NOMO-1 treated with dmso at 0.1 percent for 144 hours (cell line): ENCODE measurements around the gene CDH23.

Experiments used
- DNase-seq: peaks from one replicate; lab custom pipeline; 2025; ENCODE audit not compliant: unreplicated experiment; lab: John Stamatoyannopoulos, UW

CDH23 gene

DNA sequence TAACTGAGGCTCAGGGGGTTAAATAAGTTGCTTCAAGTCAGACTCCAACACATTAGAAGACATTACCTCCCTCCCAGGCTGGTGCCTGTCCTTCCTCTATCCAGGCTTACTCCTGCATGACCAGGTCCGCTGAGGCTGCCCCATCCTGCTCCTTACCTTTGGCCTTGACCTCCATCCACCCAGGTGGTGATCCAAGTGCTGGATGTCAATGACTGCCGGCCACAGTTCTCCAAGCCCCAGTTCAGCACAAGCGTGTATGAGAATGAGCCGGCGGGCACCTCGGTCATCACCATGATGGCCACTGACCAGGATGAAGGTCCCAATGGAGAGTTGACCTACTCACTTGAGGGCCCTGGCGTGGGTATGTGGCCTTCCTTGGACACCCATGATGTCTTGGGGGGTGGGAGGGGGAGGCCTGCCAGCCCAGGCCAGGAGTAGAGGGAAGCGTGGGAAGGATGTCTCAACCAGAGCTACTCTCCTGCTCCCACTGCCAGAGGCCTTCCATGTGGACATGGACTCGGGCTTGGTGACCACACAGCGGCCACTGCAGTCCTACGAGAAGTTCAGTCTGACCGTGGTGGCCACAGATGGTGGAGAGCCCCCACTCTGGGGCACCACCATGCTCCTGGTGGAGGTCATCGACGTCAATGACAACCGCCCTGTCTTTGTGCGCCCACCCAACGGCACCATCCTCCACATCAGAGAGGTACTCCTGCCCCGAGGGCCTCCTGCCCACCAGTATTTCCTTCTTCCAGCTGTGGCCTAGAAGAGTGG, 406.2 kb downstream of the CDH23 start:
- DNase-seq: no peak

GRCh38 chr10:71804077-71804476, 407.4 kb downstream of the CDH23 start:
- peak; percentile 17 for DNase-seq

DNA sequence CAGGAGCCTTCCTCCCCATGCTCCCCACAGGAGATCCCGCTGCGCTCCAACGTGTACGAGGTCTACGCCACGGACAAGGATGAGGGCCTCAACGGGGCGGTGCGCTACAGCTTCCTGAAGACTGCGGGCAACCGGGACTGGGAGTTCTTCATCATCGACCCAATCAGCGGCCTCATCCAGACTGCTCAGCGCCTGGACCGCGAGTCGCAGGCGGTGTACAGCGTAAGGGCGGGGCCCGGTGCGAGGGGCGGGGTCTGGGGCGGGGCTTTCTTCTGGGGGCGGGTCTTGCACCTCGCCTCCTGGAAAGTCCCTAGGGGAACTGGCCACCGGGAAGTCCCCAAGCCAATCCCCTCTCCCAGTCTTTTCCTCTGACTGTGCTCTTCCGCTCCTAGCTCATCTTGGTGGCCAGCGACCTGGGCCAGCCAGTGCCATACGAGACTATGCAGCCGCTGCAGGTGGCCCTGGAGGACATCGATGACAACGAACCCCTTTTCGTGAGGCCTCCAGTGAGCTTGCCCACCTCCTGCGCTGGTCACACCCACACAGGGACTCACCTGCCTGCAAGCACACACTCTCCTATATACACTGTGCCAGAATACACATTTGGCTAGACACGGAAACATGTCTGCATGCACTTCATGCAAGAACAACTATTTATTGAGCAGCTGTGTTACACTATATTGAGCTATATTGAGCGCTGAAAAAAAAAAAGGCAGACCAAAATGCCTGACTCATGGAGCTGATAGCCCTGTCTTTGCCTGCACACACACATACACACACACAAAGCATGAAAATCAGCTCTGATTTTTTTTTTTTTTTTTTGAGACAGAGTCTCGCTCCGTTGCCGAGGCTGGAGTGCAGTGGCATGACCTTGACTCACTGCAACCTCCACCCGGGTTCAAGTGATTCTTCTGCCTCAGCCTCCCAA, 409.3 kb downstream of the CDH23 start:
- DNase-seq: no peak

- no peak for DNase-seq
Measured at GRCh38 chr10:71806704-71807556, 410.2 kb downstream of the CDH23 start.

GRCh38 chr10:71807557-71808510, 411.1 kb downstream of the CDH23 start:
- no peak for DNase-seq

DNA sequence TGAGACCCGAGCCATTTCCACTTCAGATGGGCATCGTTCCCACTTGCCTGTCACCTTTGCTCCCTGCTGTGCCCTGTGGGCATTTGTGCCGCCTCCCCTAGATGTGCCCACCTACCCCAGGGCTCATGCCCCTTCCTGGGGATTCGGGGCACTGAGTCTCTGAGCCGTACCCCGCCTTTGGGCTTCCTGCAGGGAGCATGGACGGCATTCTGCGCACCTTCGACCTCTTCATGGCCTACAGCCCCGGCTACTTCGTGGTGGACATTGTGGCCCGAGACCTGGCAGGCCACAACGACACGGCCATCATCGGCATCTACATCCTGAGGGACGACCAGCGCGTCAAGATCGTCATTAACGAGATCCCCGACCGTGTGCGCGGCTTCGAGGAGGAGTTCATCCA, 412.9 kb downstream of the CDH23 start:
- DNase-seq: no peak

GRCh38 chr10:71810048-71810750, 413.5 kb downstream of the CDH23 start:
- no peak for DNase-seq

DNA sequence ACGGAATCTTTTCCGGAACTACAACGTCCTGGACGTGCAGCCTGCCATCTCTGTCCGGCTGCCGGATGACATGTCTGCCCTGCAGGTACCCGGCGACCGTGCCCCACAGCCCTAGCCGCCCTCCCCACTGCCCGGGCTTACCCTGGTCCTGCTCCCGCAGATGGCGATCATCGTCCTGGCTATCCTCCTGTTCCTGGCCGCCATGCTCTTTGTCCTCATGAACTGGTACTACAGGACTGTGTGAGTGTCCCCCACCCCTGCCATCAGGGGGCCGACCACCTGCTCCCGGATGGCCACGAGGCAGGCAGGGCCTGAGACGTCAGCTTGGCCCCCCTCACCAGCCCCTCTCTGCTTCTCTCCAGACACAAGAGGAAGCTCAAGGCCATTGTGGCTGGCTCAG, 414.6 kb downstream of the CDH23 start:
- no peak for DNase-seq

DNA sequence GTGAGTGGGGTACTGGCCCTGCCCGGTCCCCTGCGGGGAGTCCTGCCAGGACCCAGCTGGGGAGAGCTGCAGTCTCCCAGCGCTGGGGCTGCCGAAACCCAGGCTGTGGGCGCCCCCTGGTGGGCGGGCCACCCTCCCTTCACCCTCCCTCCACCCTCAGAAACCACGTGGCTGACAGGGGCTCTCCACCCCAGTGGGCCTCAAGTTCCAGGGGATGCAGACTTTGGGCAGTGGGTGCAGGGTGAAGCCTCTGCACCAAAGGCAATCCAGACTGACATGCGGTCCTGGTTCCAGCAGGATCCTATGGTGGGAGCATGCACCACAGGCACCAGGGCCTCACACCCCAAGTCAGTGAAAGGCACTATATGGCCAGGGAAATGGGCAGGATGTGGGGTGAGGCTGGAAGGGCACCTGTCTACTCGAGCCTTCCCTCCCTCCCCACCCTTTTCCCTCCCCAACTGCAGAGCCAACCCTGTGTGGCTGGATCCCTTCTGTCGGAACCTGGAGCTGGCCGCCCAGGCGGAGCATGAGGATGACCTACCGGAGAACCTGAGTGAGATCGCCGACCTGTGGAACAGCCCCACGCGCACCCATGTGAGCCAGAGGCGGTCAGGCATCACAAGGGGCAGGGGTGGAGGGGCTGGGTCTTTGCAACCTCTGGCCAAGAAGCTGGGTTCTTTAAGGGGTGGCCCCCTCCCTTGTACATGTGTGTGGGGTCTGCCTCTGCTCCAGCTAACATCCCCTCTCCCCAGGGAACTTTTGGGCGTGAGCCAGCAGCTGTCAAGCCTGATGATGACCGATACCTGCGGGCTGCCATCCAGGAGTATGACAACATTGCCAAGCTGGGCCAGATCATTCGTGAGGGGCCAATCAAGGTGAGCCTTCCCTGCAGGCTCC, 415.5 kb downstream of the CDH23 start:
- DNase-seq: peak; percentile 15

DNA sequence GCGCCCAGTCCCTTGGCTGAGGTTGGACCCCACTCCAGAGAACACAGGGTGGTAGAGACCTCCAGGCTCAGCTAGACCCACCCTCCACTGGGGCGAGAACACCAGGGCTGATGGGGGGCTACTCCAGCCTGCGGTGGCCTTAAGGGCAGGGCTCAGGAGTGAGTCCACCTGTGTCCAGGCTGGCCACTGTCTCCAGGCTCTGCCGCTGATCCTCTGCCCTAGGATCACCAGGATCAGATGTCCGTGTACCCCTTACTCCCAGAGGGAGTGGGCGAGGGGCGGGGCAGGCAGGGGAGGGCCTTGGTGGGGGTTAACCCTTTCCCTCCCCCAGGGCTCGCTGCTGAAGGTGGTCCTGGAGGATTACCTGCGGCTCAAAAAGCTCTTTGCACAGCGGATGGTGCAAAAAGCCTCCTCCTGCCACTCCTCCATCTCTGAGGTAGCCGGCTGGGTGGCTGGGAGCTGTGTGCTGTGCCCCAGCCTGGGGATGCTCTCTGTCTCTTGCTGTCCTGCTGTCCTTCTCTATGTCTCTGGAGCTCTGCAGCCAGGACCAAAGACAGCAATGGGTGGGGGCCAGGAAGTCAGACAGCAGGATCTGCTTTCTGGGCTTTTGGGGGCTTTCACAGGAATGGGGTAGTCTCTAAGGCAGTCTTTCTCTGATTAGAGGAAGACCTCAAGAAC, 416.3 kb downstream of the CDH23 start:
- no peak for DNase-seq

GRCh38 chr10:71814922-71815411, 418.2 kb downstream of the CDH23 start:
- DNase-seq: no peak

GRCh38 chr10:71815515-71816130, 418.9 kb downstream of the CDH23 start:
- no peak for DNase-seq

GRCh38 chr10:71816421-71816851, 419.7 kb downstream of the CDH23 start:
- no peak for DNase-seq

GRCh38 chr10:71816936-71817618, 420.4 kb downstream of the CDH23 start:
- DNase-seq: no peak

DNA sequence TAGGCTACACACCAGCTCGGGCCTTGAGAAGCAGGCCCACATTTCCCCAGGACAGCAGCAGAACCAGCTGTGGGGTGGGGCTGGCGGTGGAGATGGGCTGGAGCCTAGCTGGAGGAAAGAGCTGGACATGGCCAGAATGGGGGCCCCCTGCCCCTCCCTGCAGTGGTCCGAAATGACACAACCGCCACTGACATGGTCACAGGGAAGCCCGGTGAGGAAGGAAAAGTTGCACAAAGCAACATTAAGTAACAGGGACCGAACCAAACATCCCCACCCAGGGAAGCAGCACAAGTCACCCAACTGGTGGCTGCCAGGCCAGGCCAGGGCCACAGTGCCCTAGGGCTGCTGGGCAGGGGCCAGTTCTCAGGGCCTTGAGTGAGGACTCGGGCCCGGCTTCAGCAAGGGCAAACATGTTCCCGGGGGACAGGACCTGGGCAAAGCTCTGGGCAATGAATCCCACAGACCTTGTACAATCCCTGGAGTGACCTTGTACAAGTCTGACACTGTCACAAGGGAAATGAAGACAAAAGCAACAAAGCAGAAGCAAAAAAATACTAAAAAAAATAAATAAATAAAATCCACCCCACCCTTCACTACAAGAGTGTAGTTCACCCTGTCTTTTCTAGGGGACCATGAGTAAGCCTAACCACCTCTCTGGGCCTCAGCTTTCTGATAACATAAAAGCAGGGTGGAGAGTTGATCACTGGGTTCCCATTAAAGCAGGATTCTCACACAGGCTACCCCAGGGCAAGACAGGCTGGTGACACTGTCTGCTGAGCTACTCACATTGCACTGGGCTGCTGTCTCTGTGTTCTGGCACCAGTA, 421.3 kb downstream of the CDH23 start:
- DNase-seq: peak; percentile 14
